IPS-15b (cell line): Measurements from ENCODE around the gene P2RX7.
"Not testable (repeated sequence)": the region's sequence is repeated elsewhere in the genome, so short reads cannot be mapped to it uniquely, and the experiment has no call there.

Experiments used
- H3K27me3 ChIP-seq: one replicate; pipeline ENCODE4 v1.6.1; 2013; ENCODE audit warnings: low read length; ENCODE audit not compliant: control insufficient read depth, insufficient read depth
- H3K36me3 ChIP-seq: one replicate; pipeline ENCODE4 v1.6.1; 2013; ENCODE audit warnings: low read length; ENCODE audit not compliant: control insufficient read depth, insufficient read depth
- H3K4me1 ChIP-seq: one replicate; pipeline ENCODE4 v1.6.1; 2013; ENCODE audit warnings: mild to moderate bottlenecking, low read length; ENCODE audit not compliant: control insufficient read depth, insufficient read depth
- H3K4me3 ChIP-seq: one replicate; pipeline ENCODE4 v1.5.1; 2013; ENCODE audit warnings: low read depth, low read length
- H3K9ac ChIP-seq: one replicate; pipeline ENCODE4 v1.6.1; 2013; ENCODE audit warnings: low read depth, mild to moderate bottlenecking, low read length
- H3K9me3 ChIP-seq: one replicate; pipeline ENCODE4 v1.6.1; 2013; ENCODE audit warnings: mild to moderate bottlenecking, low read length; ENCODE audit not compliant: control insufficient read depth, insufficient read depth

Gene P2RX7

DNA sequence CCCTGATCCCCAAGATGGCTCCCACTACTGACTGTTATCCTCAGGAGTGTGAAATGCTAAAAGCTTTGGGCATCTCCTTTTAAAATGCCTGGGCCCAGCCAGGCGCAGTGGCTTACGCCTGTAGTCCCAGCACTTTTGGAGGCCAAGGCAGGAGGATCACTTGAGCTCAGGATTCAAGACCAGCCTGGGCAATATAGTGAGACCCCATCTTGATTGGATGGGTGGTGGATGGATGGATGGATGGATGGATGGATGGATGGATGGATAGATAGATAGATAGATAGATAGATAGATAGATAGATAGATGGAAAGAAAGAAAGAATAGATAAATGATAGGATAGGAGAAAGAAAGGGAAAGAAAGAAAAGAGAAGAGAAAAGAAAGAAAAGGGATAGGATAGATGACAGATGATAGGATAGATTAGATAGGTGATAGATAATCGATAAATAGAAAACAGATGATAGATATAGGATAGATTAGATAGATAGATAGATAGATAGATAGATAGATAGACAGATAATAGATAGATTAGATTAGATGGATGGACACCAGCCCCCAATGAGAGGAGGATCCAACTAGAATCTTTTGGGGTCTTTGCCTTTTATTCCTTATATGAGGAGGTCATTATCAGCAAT lies 86.8 kb downstream of the P2RX7 start:
- no peak overlapping the region for H3K4me3 ChIP-seq
- no peak overlapping the region for H3K9ac ChIP-seq
- H3K27me3 ChIP-seq, result no peaks in the 10 kb centered on the region
- no peaks in the 10 kb centered on the region for H3K9me3 ChIP-seq
- H3K4me1 ChIP-seq, result no peaks in the 10 kb centered on the region
- H3K36me3 ChIP-seq, result peaks cover 6% of the 10 kb centered on the region

DNA sequence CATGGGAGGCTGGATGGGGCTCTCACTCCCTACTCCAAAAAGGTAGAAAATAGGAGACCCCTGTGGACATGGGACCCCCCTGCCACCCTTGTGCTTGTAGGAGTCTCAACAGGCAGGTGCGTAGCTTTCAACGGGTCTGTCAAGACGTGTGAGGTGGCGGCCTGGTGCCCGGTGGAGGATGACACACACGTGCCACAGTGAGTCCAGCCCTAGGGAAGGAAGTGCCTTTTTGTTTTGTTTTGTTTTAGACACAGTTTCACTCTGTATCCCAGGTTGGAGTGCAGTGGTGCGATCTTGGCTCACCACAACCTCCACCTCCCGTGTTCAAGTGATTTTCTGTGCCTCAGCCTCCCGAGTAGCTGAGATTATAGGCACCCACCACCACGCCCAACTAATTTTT lies 90.2 kb downstream of the P2RX7 start:
- Histone ChIP-seq H3K36me3 (peaks cover 6% of the 10 kb centered on the region), H3K9ac (no peak overlapping the region), H3K9me3 (no peaks in the 10 kb centered on the region), H3K4me3 (no peak overlapping the region), H3K27me3 (no peaks in the 10 kb centered on the region), H3K4me1 (no peaks in the 10 kb centered on the region)

GRCh38 chr12:121223292-121224285 lies 90.9 kb downstream of the P2RX7 start:
- H3K4me3 ChIP-seq, result no peak overlapping the region
- no peaks in the 10 kb centered on the region for H3K4me1 ChIP-seq
- H3K27me3 ChIP-seq, result no peaks in the 10 kb centered on the region
- H3K9ac ChIP-seq, result no peak overlapping the region
- no peaks in the 10 kb centered on the region for H3K9me3 ChIP-seq
- H3K36me3 ChIP-seq, result peaks cover 6% of the 10 kb centered on the region

DNA sequence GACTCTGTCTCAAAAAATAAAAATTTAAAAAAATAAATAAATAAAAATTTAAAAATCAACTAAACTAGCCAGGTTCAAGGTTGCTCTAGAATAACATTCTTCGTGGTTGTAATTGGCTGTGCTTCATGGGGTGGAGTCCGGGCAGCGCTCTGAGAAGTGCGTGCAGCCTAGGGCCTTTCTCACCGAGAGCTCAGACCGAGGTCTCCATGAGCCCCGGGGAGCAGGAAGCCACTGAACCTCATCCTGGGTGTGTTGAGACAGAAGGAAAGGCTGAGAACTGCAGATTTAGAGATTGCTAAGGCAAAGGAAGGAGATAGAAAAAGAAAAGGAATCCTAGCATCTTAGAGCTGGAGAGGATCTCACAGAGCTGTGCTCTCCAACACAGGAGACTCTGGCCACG lies 91.9 kb downstream of the P2RX7 start:
- Histone ChIP-seq H3K4me1 (no peaks in the 10 kb centered on the region), H3K4me3 (no peak overlapping the region), H3K27me3 (no peaks in the 10 kb centered on the region), H3K9ac (no peak overlapping the region), H3K36me3 (peaks cover 6% of the 10 kb centered on the region), H3K9me3 (no peaks in the 10 kb centered on the region)

- Histone ChIP-seq H3K4me3 (no peak overlapping the region), H3K36me3 (peaks cover 3% of the 10 kb centered on the region), H3K9me3 (no peaks in the 10 kb centered on the region), H3K9ac (no peak overlapping the region), H3K4me1 (no peaks in the 10 kb centered on the region), H3K27me3 (no peaks in the 10 kb centered on the region)
Measured at GRCh38 chr12:121226399-121226798, 93.7 kb downstream of the P2RX7 start.

DNA sequence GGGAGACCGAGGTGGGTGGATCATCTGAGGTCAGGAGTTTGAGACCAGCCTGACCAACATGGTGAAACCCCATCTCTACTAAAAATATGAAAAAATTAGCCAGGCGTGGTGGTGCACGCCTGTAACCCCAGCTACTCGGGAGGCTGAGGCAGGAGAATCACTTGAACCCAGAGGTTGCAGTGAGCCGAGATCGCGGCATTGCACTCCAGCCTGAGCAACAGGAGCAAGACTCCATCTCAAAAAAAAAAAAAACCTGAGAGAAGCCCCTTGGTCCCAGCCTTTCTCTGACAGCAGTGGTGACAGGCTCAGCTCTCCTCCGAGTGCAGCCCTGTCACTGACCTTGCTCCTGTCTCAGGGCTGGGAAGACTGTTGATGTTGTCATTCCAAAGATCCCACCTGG lies 94.2 kb downstream of the P2RX7 start:
- not testable (repeated sequence) for H3K27me3 ChIP-seq, H3K9ac ChIP-seq, H3K36me3 ChIP-seq, H3K4me3 ChIP-seq, H3K4me1 ChIP-seq, H3K9me3 ChIP-seq

DNA sequence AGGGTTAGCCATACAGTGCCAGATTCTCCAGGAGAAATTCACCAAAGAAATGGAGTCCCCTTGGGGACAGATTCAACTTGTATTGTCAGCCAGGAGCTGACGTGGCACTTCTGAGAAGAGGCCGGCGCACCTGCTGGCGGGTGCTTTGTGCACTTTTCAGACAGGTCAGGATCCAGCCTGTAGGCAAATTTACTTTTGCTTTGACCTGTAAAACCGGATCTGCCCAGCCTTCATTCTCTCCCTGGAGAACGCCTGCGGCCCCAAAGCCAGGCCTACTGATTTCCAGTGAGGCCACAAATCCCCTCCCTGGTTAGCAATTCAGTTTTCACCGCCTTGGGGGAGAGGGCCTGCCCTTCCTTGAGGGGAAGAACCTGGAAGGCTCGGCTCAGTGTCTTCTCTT lies 94.6 kb downstream of the P2RX7 start:
- Histone ChIP-seq H3K4me3 (no peak overlapping the region), H3K9ac (no peak overlapping the region), H3K27me3 (no peaks in the 10 kb centered on the region), H3K36me3 (peaks cover 3% of the 10 kb centered on the region), H3K9me3 (no peaks in the 10 kb centered on the region), H3K4me1 (no peaks in the 10 kb centered on the region)

DNA sequence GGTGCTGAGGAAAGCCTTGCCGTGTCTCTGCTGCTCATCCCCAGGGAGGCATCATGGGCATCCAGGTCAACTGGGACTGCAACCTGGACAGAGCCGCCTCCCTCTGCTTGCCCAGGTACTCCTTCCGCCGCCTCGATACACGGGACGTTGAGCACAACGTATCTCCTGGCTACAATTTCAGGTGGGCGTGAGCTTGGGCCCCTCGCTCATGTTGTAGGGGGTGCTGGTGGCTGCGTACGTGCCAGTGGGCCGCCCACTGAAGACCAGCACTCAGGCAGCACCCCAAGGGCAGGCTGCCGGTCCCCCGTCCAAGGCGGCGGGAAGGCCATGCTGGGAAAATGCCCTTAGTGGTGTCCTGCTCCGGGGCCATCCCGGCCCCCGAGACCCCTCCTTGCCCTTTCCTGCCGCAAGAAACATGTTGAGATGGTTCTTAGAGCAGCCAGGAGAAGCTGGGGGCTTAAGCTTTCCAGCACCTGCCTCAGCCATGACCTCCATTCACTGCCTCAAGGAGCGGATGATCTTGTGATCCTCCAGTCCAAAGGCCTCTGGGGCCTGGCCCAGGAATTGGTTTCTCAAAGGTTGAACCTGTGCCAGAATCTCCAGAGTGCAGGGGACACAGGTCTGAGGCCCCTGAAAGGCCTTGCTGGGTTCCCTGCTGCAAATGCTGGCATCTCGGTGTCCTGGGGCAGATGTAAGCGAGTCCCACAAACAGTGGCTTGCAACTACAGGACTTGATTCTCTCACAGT lies 96.4 kb downstream of the P2RX7 start:
- no peak overlapping the region for H3K9ac ChIP-seq
- no peaks in the 10 kb centered on the region for H3K4me1 ChIP-seq
- no peak overlapping the region for H3K4me3 ChIP-seq

DNA sequence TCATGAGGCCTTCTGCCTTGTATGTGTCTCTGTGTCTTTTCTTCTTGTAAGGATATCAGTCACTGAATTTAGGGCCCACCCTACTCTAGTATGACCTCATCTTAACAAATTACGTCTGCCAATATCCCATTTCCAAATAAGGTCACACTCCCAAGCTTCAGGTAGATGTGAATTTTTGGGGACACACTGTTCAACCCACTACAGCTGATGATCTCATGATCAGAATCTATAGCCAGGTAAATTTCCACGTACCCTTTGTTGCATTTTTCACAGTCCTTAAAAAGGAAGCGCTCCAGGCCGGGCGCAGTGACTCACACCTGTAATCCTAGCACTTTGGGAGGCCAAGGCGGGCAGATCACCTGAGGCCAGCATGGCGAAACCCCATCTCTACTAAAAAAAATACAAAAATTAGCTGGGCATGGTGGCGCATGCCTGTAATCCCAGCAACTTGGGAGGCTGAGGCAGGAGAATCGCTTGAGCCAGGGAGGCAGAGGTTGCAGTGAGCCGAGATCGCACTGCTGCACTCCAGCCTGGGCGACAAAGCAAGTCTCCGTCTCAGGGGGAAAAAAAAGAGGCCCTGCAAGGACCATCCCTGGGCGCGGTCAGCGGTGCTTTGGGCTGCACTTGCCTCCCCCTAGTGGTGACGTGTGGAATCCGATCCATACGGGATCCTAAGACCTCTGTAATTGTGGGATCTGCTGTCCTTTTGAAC lies 97.3 kb downstream of the P2RX7 start:
- H3K4me1 ChIP-seq, H3K9ac ChIP-seq, H3K4me3 ChIP-seq, H3K9me3 ChIP-seq, H3K36me3 ChIP-seq, H3K27me3 ChIP-seq: not testable (repeated sequence)

More for the DNA sequence above, 96.4 kb downstream of the P2RX7 start:
- Histone ChIP-seq H3K36me3 (no peaks in the 10 kb centered on the region), H3K27me3 (no peaks in the 10 kb centered on the region), H3K9me3 (no peaks in the 10 kb centered on the region)

- Histone ChIP-seq H3K4me1 (no peaks in the 10 kb centered on the region), H3K4me3 (no peak overlapping the region), H3K9me3 (no peaks in the 10 kb centered on the region), H3K27me3 (no peaks in the 10 kb centered on the region), H3K36me3 (no peaks in the 10 kb centered on the region), H3K9ac (no peak overlapping the region)
Measured at GRCh38 chr12:121230538-121230907, 97.8 kb downstream of the P2RX7 start.

- no peaks in the 10 kb centered on the region for H3K4me1 ChIP-seq
- H3K4me3 ChIP-seq, result no peak overlapping the region
- no peaks in the 10 kb centered on the region for H3K36me3 ChIP-seq
- no peaks in the 10 kb centered on the region for H3K9me3 ChIP-seq
- no peaks in the 10 kb centered on the region for H3K27me3 ChIP-seq
- no peak overlapping the region for H3K9ac ChIP-seq
Measured at GRCh38 chr12:121232163-121232562, 99.5 kb downstream of the P2RX7 start.
